ENCODE results near the gene DYNC2I2.

DNA sequence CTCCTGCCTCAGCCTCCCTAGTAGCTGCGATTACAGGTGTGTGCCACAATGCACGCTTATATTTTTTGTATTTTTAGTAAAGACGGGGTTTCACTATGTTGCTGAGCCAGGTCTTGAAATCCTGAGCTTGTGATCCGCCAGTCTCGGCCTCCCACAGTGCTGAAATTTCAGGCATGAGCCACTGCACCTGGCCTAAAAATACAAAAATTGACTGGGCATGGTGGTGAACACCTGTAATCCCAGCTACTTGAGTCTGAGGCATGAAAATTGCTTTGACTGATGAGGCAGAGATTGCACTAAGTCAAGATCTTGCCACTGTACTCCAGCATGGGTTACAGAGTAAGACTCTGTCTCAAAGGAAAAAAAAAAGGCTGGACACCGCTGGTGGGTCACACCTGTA, 13.1 kb upstream of the DYNC2I2 start:
- no peak for TF ChIP-seq POLR2A (IDR thresholded peaks at IDR 0.05; ENCODE audit: low read length)
- no peak for TF ChIP-seq GATA1 (IDR thresholded peaks at IDR 0.05; ENCODE audit: low read depth, low read length)
